Esophagus (tissue), 2 donors: Measurements from ENCODE around the gene ZNF292. TPM values are rescaled to one million over a fixed set of nuclear protein-coding genes. Genes with fewer than 3 reads are reported as not detected.
A peak's percentile ranks its signal among the peaks of the same experiment; 100 is the strongest.
"Not testable (repeated sequence)": the region's sequence is repeated elsewhere in the genome, so short reads cannot be mapped to it uniquely, and the experiment has no call there.

Source experiments
- H3K27ac ChIP-seq, 2 donors: one replicate each; pipeline ENCODE4 v1.5.1; 2013; ENCODE audit warnings: low read depth in 2 of 2, mild to moderate bottlenecking in 2 of 2, inconsistent platforms in 1 of 2, low read length in 1 of 2, moderate library complexity in 1 of 2
- H3K27me3 ChIP-seq, 2 donors: one replicate each; pipeline ENCODE4 v1.6.1; 2013; ENCODE audit warnings: low read length in 2 of 2, control low read depth in 1 of 2, mild to moderate bottlenecking in 1 of 2; ENCODE audit not compliant: insufficient read depth in 2 of 2, control insufficient read depth in 1 of 2
- H3K36me3 ChIP-seq, 2 donors: one replicate each; pipeline ENCODE4 v1.6.1; 2013; ENCODE audit warnings: low read length in 1 of 2; ENCODE audit not compliant: control insufficient read depth in 2 of 2, insufficient read depth in 2 of 2
- H3K4me1 ChIP-seq, 2 donors: one replicate each; pipeline ENCODE4 v1.6.1; 2013; ENCODE audit warnings: low read length in 1 of 2; ENCODE audit not compliant: control insufficient read depth in 2 of 2, insufficient read depth in 2 of 2
- H3K4me3 ChIP-seq, 2 donors: one replicate each; pipeline ENCODE4 v1.5.1; 2013; ENCODE audit warnings: low read length in 2 of 2, mild to moderate bottlenecking in 2 of 2, low read depth in 1 of 2, moderate library complexity in 1 of 2
- H3K9me3 ChIP-seq, 2 donors: one replicate each; pipeline ENCODE4 v1.6.1; 2013; ENCODE audit warnings: mild to moderate bottlenecking in 2 of 2, low read depth in 1 of 2, low read length in 1 of 2, moderate library complexity in 1 of 2; ENCODE audit not compliant: control insufficient read depth in 2 of 2, insufficient read depth in 1 of 2
- WGBS, 2 donors: extraction: QIAGEN DNeasy Blood & Tissue Kit; methylation state at CpG; one replicate each; pipeline ENCODE4 v1.1.7; 2013; 5-methylcytosine and 5-hydroxymethylcytosine counted together
- polyA plus RNA-seq, 2 donors: library from polyadenylated mRNA; stranded (reverse); fragments of 200-250 nt; gene quantifications; one replicate each; pipeline ENCODE4 v1.2.3, GENCODE V29; 2013
- donor health status: healthy with polysubstance abuse.
- donor health status: Bipolar disorder and iron deficiency.

ZNF292 gene
- polyA plus RNA-seq, 2 donors, result 4.2 to 6.1 TPM

GRCh38 chr6:87127737-87128136 lies 27.6 kb upstream of the ZNF292 start:
- H3K9me3 ChIP-seq, result peaks cover 0 to under 1% of the 10 kb centered on the region in 2 donors
- H3K27me3 ChIP-seq, result no peaks in the 10 kb centered on the region
- H3K4me1 ChIP-seq, result no peaks in the 10 kb centered on the region
- no peak overlapping the region for H3K4me3 ChIP-seq
- 87 to 91% methylated on average over 2 of the region's 2 CpGs for whole genome bisulfite sequencing, 2 donors
- no peaks in the 10 kb centered on the region for H3K36me3 ChIP-seq
- no peak overlapping the region for H3K27ac ChIP-seq

GRCh38 chr6:87136963-87137362 lies 18.4 kb upstream of the ZNF292 start:
- 31 to 46% methylated on average over 1 of the region's 1 CpG for WGBS, 2 donors
- peaks cover 0 to 2% of the 10 kb centered on the region in 2 donors for H3K9me3 ChIP-seq
- H3K36me3 ChIP-seq, result no peaks in the 10 kb centered on the region
- H3K4me1 ChIP-seq, result no peaks in the 10 kb centered on the region
- H3K27me3 ChIP-seq, result no peaks in the 10 kb centered on the region
- H3K4me3 ChIP-seq, result no peak overlapping the region
- no peak overlapping the region for H3K27ac ChIP-seq

- Histone ChIP-seq H3K27ac (no peak overlapping the region), H3K9me3 (peaks cover 0 to 2% of the 10 kb centered on the region in 2 donors), H3K36me3 (no peaks in the 10 kb centered on the region), H3K4me1 (no peaks in the 10 kb centered on the region), H3K27me3 (no peaks in the 10 kb centered on the region), H3K4me3 (no peak overlapping the region)
- WGBS, 2 donors, result 6 to 19% methylated on average over 1 of the region's 1 CpG
These were observed 16.1 kb upstream of the ZNF292 start for GRCh38 chr6:87139236-87139635.

GRCh38 chr6:87139927-87140326 lies 15.4 kb upstream of the ZNF292 start:
- not testable (repeated sequence) for H3K27ac ChIP-seq, H3K4me1 ChIP-seq, H3K36me3 ChIP-seq, H3K4me3 ChIP-seq, H3K27me3 ChIP-seq, H3K9me3 ChIP-seq
- 91 to 93% methylated on average over 8 of the region's 8 CpGs for WGBS, 2 donors

- Histone ChIP-seq H3K36me3 (no peaks in the 10 kb centered on the region), H3K9me3 (no peaks in the 10 kb centered on the region), H3K27me3 (no peaks in the 10 kb centered on the region), H3K4me3 (no peak overlapping the region), H3K4me1 (no peaks in the 10 kb centered on the region), H3K27ac (no peak overlapping the region)
- 67 to 69% methylated on average over 3 of the region's 3 CpGs for WGBS, 2 donors
These were observed 9.0 kb upstream of the ZNF292 start for GRCh38 chr6:87146363-87146762.

GRCh38 chr6:87150406-87150805 lies 5.0 kb upstream of the ZNF292 start:
- Histone ChIP-seq H3K27ac (no peak overlapping the region), H3K9me3 (no peaks in the 10 kb centered on the region), H3K4me1 (peaks cover 0 to 2% of the 10 kb centered on the region in 2 donors), H3K36me3 (no peaks in the 10 kb centered on the region), H3K27me3 (no peaks in the 10 kb centered on the region), H3K4me3 (no peak overlapping the region)

- peak overlapping the region; percentile 52 to 79 for H3K4me3 ChIP-seq
These were observed 3.9 kb upstream of the ZNF292 start for GRCh38 chr6:87151471-87151780.

GRCh38 chr6:87151781-87152525 lies 3.4 kb upstream of the ZNF292 start:
- Histone ChIP-seq H3K27ac (peak overlapping the region; percentile 86 to 95), H3K4me1 (peaks cover 0 to 2% of the 10 kb centered on the region in 2 donors), H3K36me3 (no peaks in the 10 kb centered on the region), H3K27me3 (no peaks in the 10 kb centered on the region), H3K9me3 (no peaks in the 10 kb centered on the region), H3K4me3 (peak overlapping the region; percentile 52 to 79)
- WGBS, 2 donors, result 0 to 1% methylated on average over 64 to 71 of the region's 71 CpGs

More at GRCh38 chr6:87151471-87151780, 3.9 kb upstream of the ZNF292 start:
- Histone ChIP-seq H3K27ac (peak overlapping the region; percentile 86 to 95), H3K4me1 (peaks cover 0 to 2% of the 10 kb centered on the region in 2 donors), H3K9me3 (no peaks in the 10 kb centered on the region), H3K36me3 (no peaks in the 10 kb centered on the region), H3K27me3 (no peaks in the 10 kb centered on the region)
- 47 to 50% methylated on average over 4 of the region's 4 CpGs for WGBS, 2 donors

GRCh38 chr6:87152526-87152955 lies 2.8 kb upstream of the ZNF292 start:
- Histone ChIP-seq H3K27ac (peak overlapping the region; percentile 86 to 95), H3K36me3 (no peaks in the 10 kb centered on the region), H3K4me3 (peak overlapping the region; percentile 52 to 79), H3K27me3 (no peaks in the 10 kb centered on the region), H3K9me3 (no peaks in the 10 kb centered on the region), H3K4me1 (peaks cover 0 to 2% of the 10 kb centered on the region in 2 donors)
- 14 to 22% methylated on average over 22 of the region's 22 CpGs for WGBS, 2 donors

- Histone ChIP-seq H3K4me3 (peak overlapping the region; percentile 85 to 89), H3K4me1 (peaks cover 0 to 2% of the 10 kb centered on the region in 2 donors), H3K27me3 (no peaks in the 10 kb centered on the region), H3K27ac (peak overlapping the region; percentile 98 to 99), H3K9me3 (no peaks in the 10 kb centered on the region), H3K36me3 (no peaks in the 10 kb centered on the region)
- WGBS, 2 donors, result 0% methylated on average over 6 of the region's 6 CpGs
These were observed 748 bp upstream of the ZNF292 start for GRCh38 chr6:87154641-87154992.
